CD4-positive, alpha-beta T cell (primary cell): ENCODE results near the gene VRK2. TPM values are rescaled to one million over a fixed set of nuclear protein-coding genes. Genes with fewer than 3 reads are reported as not detected.
"Not testable (repeated sequence)": the region's sequence is repeated elsewhere in the genome, so short reads cannot be mapped to it uniquely, and the experiment has no call there.

Experiments
- ATAC-seq: fragments of 200-7000 bp; cut with Tn5 transposase; one replicate; pipeline ENCODE4 v1.10.0; 2022; ENCODE audit warnings: mild to moderate bottlenecking; ENCODE audit not compliant: poor library complexity
- CTCF ChIA-PET: fragments of 350-600 bp; sonication (Branson Sonifier 250); formaldehyde crosslinking; loops from one replicate; lab custom pipeline; 2021; ENCODE audit warnings: antibody characterized with exemption, inconsistent platforms; lab: Charles Lee
- POLR2A ChIA-PET: fragments of 350-600 bp; sonication (Branson Sonifier 250); formaldehyde crosslinking; loops from one replicate; lab custom pipeline; 2021; ENCODE audit warnings: antibody characterized with exemption, inconsistent platforms; lab: Charles Lee
- DNase-seq, 14 experiments: peaks; one replicate each; pipeline ENCODE4 v3.0.0-alpha.2; 2013 to 2020; ENCODE audit warnings: mixed read lengths in 2 of 14
- H3K27ac ChIP-seq, 2 donors: one replicate each; pipeline versions ENCODE4 v1.5.1 to v1.7.0; 2013; ENCODE audit warnings: low read length in 2 of 2, low read depth in 1 of 2, mild to moderate bottlenecking in 1 of 2
- H3K27me3 ChIP-seq, 2 experiments: 1 replicate in 1 of 2; 2 replicates in 1 of 2; pipeline versions ENCODE4 v1.6.1 to v1.7.0; 2013; ENCODE audit warnings: low read length in 2 of 2, control low read depth in 1 of 2, mild to moderate bottlenecking in 1 of 2, moderate library complexity in 1 of 2; ENCODE audit not compliant: insufficient read depth in 2 of 2, control insufficient read depth in 1 of 2
- H3K36me3 ChIP-seq: one replicate; pipeline ENCODE4 v1.6.1; 2013; ENCODE audit warnings: low read length, control low read depth; ENCODE audit not compliant: insufficient read depth
- H3K4me1 ChIP-seq: one replicate; pipeline ENCODE4 v1.6.1; 2013; ENCODE audit warnings: low read length, control low read depth; ENCODE audit not compliant: insufficient read depth
- H3K4me3 ChIP-seq: one replicate; pipeline ENCODE4 v1.5.1; 2013; ENCODE audit warnings: mild to moderate bottlenecking, low read length, moderate library complexity
- H3K9me3 ChIP-seq, 2 experiments: 1 replicate in 1 of 2; 2 replicates in 1 of 2; pipeline versions ENCODE4 v1.6.1 to v1.7.0; 2013; ENCODE audit warnings: low read length in 2 of 2, mild to moderate bottlenecking in 2 of 2, control low read depth in 1 of 2, moderate library complexity in 1 of 2; ENCODE audit not compliant: control insufficient read depth in 1 of 2, insufficient read depth in 1 of 2
- H3K27ac Mint-ChIP-seq: one replicate; pipeline ENCODE4 v1.8.0; 2020; ENCODE audit warnings: mixed read lengths
- H3K27me3 Mint-ChIP-seq: one replicate; pipeline ENCODE4 v1.8.0; 2021; ENCODE audit warnings: mixed read lengths
- H3K36me3 Mint-ChIP-seq: one replicate; pipeline ENCODE4 v1.8.0; 2021; ENCODE audit warnings: low read depth, mixed read lengths
- H3K4me1 Mint-ChIP-seq: one replicate; pipeline ENCODE4 v1.8.0; 2021; ENCODE audit warnings: low read depth, mixed read lengths
- H3K4me3 Mint-ChIP-seq: one replicate; pipeline ENCODE4 v1.8.0; 2020; ENCODE audit warnings: mild to moderate bottlenecking, mixed read lengths
- H3K9me3 Mint-ChIP-seq: one replicate; pipeline ENCODE4 v1.8.0; 2020; ENCODE audit warnings: mixed read lengths
- intact Hi-C, 2 experiments: fragments of 100-400 bp; cut with DNase I in 1 of 2; cut with micrococcal nuclease in 1 of 2; formaldehyde crosslinking; loops; one replicate each; pipeline versions ENCODE4 v1.15.1 to v1.9.0; 2023 to 2025; cut with DNase I, micrococcal nuclease
- total RNA-seq, 174 experiments: library from RNA in 2 of 174; stranded (reverse) in 2 of 174; gene quantifications; one replicate each; pipeline ENCODE4 v1.2.3 and lab custom pipeline; 2021 to 2026
- TF ChIP-seq, protein P1 (sequence below): fragments of 200-600 bp; IDR thresholded peaks from one replicate; pipeline ENCODE4 v1.8.0; 2022; ENCODE audit warnings: antibody characterized with exemption, mild to moderate bottlenecking

The VRK2 gene
- total RNA-seq, 2 experiments from 2014 or later, result 11.1 to 11.5 TPM

DNA sequence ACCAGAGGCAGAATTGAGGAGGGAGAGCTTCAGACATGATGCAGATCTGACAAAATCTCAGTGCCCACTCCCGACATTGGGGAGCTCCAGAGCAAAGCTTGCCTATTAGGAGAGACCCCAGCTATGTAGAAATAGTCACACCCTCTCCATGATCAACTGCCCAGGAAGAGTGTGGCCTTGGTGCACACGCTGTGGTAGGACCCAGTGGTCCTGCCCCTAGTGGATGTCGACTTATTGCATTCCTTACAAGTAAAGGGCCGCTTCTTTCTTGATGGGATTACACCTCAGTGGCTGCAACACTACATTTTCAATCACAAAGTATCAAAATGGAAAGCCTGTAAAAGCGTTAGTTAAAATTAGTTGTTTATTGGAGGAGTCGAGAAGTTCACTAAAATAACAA lies 64.2 kb downstream of the VRK2 start:
- H3K36me3 Mint-ChIP-seq, result peaks cover 19% of the 10 kb centered on the region
- TF ChIP-seq, protein P1, sequence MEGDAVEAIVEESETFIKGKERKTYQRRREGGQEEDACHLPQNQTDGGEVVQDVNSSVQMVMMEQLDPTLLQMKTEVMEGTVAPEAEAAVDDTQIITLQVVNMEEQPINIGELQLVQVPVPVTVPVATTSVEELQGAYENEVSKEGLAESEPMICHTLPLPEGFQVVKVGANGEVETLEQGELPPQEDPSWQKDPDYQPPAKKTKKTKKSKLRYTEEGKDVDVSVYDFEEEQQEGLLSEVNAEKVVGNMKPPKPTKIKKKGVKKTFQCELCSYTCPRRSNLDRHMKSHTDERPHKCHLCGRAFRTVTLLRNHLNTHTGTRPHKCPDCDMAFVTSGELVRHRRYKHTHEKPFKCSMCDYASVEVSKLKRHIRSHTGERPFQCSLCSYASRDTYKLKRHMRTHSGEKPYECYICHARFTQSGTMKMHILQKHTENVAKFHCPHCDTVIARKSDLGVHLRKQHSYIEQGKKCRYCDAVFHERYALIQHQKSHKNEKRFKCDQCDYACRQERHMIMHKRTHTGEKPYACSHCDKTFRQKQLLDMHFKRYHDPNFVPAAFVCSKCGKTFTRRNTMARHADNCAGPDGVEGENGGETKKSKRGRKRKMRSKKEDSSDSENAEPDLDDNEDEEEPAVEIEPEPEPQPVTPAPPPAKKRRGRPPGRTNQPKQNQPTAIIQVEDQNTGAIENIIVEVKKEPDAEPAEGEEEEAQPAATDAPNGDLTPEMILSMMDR, result no peak
- intact Hi-C loops, result no loop called here
- Histone ChIP-seq H3K27ac (no peak overlapping the region), H3K4me1 (no peaks in the 10 kb centered on the region), H3K36me3 (no peaks in the 10 kb centered on the region), H3K9me3 (no peaks in the 10 kb centered on the region), H3K27me3 (no peaks in the 10 kb centered on the region), H3K4me3 (no peak overlapping the region)
- H3K27ac Mint-ChIP-seq, result no peak overlapping the region
- no peaks in the 10 kb centered on the region for H3K4me1 Mint-ChIP-seq
- ATAC-seq (no peak), DNase-seq (no peak)
- ChIA-PET CTCF (no interaction called here), POLR2A (no interaction called here)
- H3K9me3 Mint-ChIP-seq, result no peaks in the 10 kb centered on the region
- H3K27me3 Mint-ChIP-seq, result no peaks in the 10 kb centered on the region
- no peak overlapping the region for H3K4me3 Mint-ChIP-seq

DNA sequence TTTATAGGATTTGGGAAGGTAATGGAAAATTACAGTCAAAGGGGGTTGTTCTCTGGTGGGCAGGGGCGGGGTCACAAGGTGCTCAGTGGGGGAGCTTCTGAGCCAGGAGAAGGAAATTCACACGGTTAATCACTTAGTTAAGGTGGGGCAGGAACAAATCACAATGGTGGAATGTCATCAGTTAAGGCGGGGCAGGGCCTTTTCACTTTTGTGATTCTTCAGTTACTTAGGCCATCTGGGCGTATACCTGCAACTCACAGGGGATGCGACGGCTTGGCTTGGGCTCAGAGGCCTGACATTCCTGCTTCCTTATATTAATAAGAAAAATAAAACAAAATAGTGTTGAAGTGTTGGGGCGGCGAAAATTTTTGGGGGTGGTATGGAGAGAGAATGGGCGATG lies 67.0 kb downstream of the VRK2 start:
- H3K9me3 ChIP-seq, H3K27me3 ChIP-seq, H3K27me3 Mint-ChIP-seq, H3K4me1 Mint-ChIP-seq, H3K4me3 ChIP-seq, POLR2A ChIA-PET, H3K9me3 Mint-ChIP-seq, ATAC-seq, intact Hi-C loops, CTCF ChIA-PET, H3K27ac ChIP-seq, H3K27ac Mint-ChIP-seq, DNase-seq, H3K4me3 Mint-ChIP-seq, H3K36me3 ChIP-seq, H3K4me1 ChIP-seq: not testable (repeated sequence)
- peaks cover 23% of the 10 kb centered on the region for H3K36me3 Mint-ChIP-seq

DNA sequence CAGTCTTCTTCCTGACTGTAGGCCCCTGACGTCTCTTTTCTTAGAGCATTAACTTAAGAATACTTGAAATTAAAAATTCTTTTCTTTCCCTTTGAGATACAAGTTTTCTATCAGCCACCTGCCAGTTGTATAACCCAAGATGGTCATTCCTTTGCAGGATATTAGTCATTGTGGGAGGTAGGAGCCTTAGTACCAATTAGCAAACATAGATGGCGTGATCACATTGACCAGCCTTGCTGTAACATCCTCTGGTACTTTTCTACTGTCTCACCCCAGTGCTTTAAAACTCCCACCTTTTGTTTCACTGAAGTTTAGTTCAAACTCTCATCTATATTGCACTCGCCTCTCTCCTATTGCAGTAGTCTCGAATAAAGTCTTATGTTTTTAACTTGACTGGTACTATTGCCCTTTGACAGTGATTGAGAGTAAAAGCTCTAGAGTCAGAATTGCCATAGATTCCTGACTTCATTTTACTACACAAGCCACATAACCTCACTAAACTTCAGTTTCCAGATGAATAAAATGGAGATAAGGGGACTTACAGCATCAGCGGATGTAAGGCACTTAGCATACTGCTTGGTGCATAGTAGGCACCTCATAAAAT lies 74.1 kb downstream of the VRK2 start:
- Mint-ChIP-seq H3K27me3 (no peaks in the 10 kb centered on the region), H3K27ac (no peak overlapping the region), H3K4me1 (no peaks in the 10 kb centered on the region), H3K36me3 (peaks cover 44% of the 10 kb centered on the region), H3K9me3 (no peaks in the 10 kb centered on the region), H3K4me3 (no peak overlapping the region)
- ATAC-seq, result no peak
- Histone ChIP-seq H3K27me3 (no peaks in the 10 kb centered on the region), H3K27ac (no peak overlapping the region), H3K4me1 (no peaks in the 10 kb centered on the region), H3K4me3 (no peak overlapping the region), H3K9me3 (no peaks in the 10 kb centered on the region), H3K36me3 (no peaks in the 10 kb centered on the region)
- DNase-seq, result no peak
- CTCF ChIA-PET, result no interaction called here
- intact Hi-C loops, result no loop called here
- POLR2A ChIA-PET, result no interaction called here
- TF ChIP-seq, protein P1, result no peak

DNA sequence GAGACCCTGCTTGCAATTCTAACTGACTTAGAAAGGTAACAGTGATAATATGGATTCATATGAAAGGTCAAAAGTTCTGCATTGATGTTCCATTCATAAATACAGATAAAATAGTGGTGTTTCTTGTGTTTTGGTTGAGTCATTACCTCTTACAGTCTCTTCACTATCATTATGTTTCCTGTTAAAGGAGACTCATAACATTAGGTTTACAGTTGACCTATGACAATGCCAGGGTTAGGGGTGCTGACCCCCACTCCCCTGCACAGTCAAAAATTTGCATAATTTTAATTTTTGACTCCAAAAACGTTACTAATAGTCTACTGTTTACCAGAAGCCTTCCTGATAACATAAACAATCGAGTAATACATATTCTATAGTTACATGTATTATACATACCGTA lies 75.4 kb downstream of the VRK2 start:
- TF ChIP-seq, protein P1, result no peak
- Histone ChIP-seq H3K27ac (no peak overlapping the region), H3K36me3 (no peaks in the 10 kb centered on the region), H3K4me3 (no peak overlapping the region), H3K27me3 (no peaks in the 10 kb centered on the region), H3K9me3 (no peaks in the 10 kb centered on the region), H3K4me1 (no peaks in the 10 kb centered on the region)
- DNase-seq (no peak), ATAC-seq (no peak)
- Mint-ChIP-seq H3K36me3 (peaks cover 40% of the 10 kb centered on the region), H3K4me1 (no peaks in the 10 kb centered on the region), H3K9me3 (no peaks in the 10 kb centered on the region), H3K27me3 (no peaks in the 10 kb centered on the region), H3K4me3 (no peak overlapping the region), H3K27ac (no peak overlapping the region)
- ChIA-PET POLR2A (no interaction called here), CTCF (no interaction called here)
- intact Hi-C loops, result no loop called here
